Measurements from ENCODE around the gene GPR161.

GPR161 gene

GRCh38 chr1:168031198-168031597 is 105.5 kb downstream of the GPR161 start:
- 97 to 98% methylated on average over 5 of the region's 5 CpGs for WGBS, 2 experiments (ENCODE audit: insufficient coverage in 2 of 2)

More at GRCh38 chr1:168031198-168031597, 105.5 kb downstream of the GPR161 start:
- Histone ChIP-seq H3K4me1 (ENCODE audit: control insufficient read depth, insufficient read depth, low read length, poor library complexity, severe bottlenecking) (no peaks in the 10 kb centered on the region), H3K36me3 (ENCODE audit: control insufficient read depth, insufficient read depth, low read length) (peaks cover 10% of the 10 kb centered on the region), H3K4me3 (ENCODE audit: extremely low read depth, insufficient read depth, low read length, poor library complexity, severe bottlenecking) (no peak overlapping the region), H3K9me3 (ENCODE audit: control insufficient read depth, low read length) (no peaks in the 10 kb centered on the region), H3K27ac (ENCODE audit: low read depth, low read length, severe bottlenecking) (no peak overlapping the region)
